Mucosa of descending colon (tissue), 3 donors: ENCODE results near the gene ST6GAL2. TPM values are rescaled to one million over a fixed set of nuclear protein-coding genes. Genes with fewer than 3 reads are reported as not detected.

Experiments used
- ATAC-seq: fragments of 200-7000 bp; cut with Tn5 transposase; one replicate; pipeline ENCODE4 v1.9.1; 2020; ENCODE audit warnings: mild to moderate bottlenecking, moderate library complexity
- DNase-seq, 3 donors: peaks; one replicate each; pipeline ENCODE4 v3.0.0-alpha.2; 2020
- H3K36me3 ChIP-seq: fragments of 200-600 bp; one replicate; pipeline ENCODE4 v1.8.0; 2021; ENCODE audit warnings: low read depth, mild to moderate bottlenecking
- H3K4me1 ChIP-seq: fragments of 200-600 bp; one replicate; pipeline ENCODE4 v1.8.0; 2021; ENCODE audit warnings: low read depth, mild to moderate bottlenecking
- H3K4me3 ChIP-seq: fragments of 200-600 bp; one replicate; pipeline ENCODE4 v1.8.0; 2021; ENCODE audit warnings: mild to moderate bottlenecking
- H3K9me3 ChIP-seq: fragments of 200-600 bp; one replicate; pipeline ENCODE4 v1.8.0; 2021; ENCODE audit warnings: mild to moderate bottlenecking
- CTCF ChIP-seq: fragments of 200-600 bp; IDR thresholded peaks from one replicate; pipeline ENCODE4 v1.8.0; 2022; ENCODE audit warnings: antibody characterized with exemption, mild to moderate bottlenecking
- intact Hi-C, 2 donors: fragments of 100-400 bp; cut with DNase I in 1 of 2; cut with micrococcal nuclease in 1 of 2; formaldehyde crosslinking; loops; one replicate each; pipeline versions ENCODE4 v1.11.0 to v1.11.1; 2022; cut with DNase I, micrococcal nuclease
- total RNA-seq, 3 donors: library from RNA; stranded (reverse); fragmentation: NEBNext Ultra II Directional in 2 of 3; extraction: Animal tissue kit (Norgen Biotek cat#: 25700) in 2 of 3; gene quantifications; one replicate each; pipeline versions ENCODE4 v1.2.1 to v1.2.4, GENCODE V29; 2021 to 2023
- donor health status: DM: no; HTN: no; CAD: no; lungs with moderate emphysema.
- donor health status: DM: no; HTN: no; CAD: no.
- donor health status: DM: no; HTN: yes; CAD: no.

Gene ST6GAL2
- total RNA-seq, 3 donors from 2014 or later = 0.20 to 3.2 (median 1.2) TPM

DNA sequence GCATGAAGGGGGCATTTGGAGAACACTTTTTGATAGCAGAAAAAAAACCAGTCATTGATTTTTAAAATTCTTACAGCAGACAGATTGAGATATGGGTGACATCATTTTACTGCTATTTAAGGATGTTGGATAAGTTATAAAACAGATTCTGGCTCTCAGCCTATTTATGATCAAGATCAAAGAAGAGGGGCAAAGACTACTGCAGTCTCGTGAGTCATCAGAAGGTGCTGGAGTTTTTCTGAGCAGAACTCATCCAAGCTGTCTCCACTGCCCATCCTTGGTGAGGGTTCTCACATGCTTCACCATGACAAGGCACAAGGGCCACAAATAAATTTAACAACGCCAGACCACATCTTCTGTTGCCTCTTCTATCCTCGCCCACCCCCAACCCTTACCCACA lies 58.8 kb downstream of the ST6GAL2 start:
- no peak overlapping the region for H3K4me3 ChIP-seq
- no peak for DNase-seq
- H3K9me3 ChIP-seq = no peaks in the 10 kb centered on the region
- no peaks in the 10 kb centered on the region for H3K4me1 ChIP-seq
- no peak for ATAC-seq
- H3K36me3 ChIP-seq = no peaks in the 10 kb centered on the region
- no peak for TF ChIP-seq CTCF
- intact Hi-C loops = no loop called here

GRCh38 chr2:106825161-106825560 lies 60.8 kb downstream of the ST6GAL2 start:
- DNase-seq = no peak
- no peaks in the 10 kb centered on the region for H3K9me3 ChIP-seq
- H3K4me3 ChIP-seq = no peak overlapping the region
- H3K4me1 ChIP-seq = no peaks in the 10 kb centered on the region
- TF ChIP-seq CTCF = no peak
- ATAC-seq = no peak
- H3K36me3 ChIP-seq = no peaks in the 10 kb centered on the region
- intact Hi-C loops = no loop called here

DNA sequence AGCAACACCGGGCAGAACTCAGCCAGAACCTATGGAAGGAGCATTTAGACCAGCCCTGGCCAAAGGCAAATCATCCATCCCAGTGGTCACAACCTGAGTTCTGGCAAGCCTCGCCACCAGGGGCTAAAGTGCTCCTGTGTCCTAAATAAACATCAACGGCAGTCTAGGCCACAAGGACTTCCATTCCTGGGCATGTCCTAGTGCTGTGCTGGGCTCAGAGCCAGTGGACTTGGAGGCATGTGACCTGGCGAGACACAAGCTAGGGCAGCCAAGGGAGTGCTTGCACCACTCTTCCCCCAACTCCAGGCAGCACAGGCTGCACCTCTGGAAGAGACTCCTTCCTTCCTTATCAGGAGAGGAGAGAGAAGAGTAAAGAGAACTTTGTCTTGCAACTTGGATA lies 69.0 kb downstream of the ST6GAL2 start:
- DNase-seq = no peak
- ATAC-seq = no peak
- no peak for TF ChIP-seq CTCF
- intact Hi-C loops = no loop called here
- Histone ChIP-seq H3K4me1 (no peaks in the 10 kb centered on the region), H3K4me3 (no peak overlapping the region), H3K36me3 (no peaks in the 10 kb centered on the region), H3K9me3 (no peaks in the 10 kb centered on the region)

GRCh38 chr2:106812841-106813240 lies 73.1 kb downstream of the ST6GAL2 start:
- intact Hi-C loops = no loop called here
- H3K36me3 ChIP-seq = no peaks in the 10 kb centered on the region
- H3K4me3 ChIP-seq = no peak overlapping the region
- DNase-seq (no peak), ATAC-seq (no peak)
- H3K9me3 ChIP-seq = no peaks in the 10 kb centered on the region
- no peaks in the 10 kb centered on the region for H3K4me1 ChIP-seq
- TF ChIP-seq CTCF = no peak

DNA sequence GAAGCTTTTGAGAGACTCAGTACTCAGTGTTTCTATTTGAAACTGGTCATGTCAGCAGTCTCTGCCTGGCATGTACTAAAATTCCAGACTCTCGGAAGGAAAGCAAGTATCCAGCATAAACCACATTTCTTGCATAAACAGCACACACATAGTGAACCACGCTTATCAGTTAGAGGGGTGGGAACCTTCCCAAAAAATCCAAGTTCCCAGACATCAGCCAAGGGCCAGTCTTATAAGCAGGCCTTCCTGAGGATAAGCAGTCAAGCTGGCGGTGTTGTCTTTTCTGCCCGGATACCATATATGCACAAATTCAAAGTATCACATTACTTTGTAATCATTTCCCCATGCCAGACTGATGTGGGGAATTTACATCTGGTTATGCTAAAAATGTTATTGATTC lies 73.6 kb downstream of the ST6GAL2 start:
- Histone ChIP-seq H3K4me1 (no peaks in the 10 kb centered on the region), H3K9me3 (no peaks in the 10 kb centered on the region), H3K4me3 (no peak overlapping the region), H3K36me3 (no peaks in the 10 kb centered on the region)
- no peak for DNase-seq
- no peak for ATAC-seq
- no peak for TF ChIP-seq CTCF
- intact Hi-C loops = no loop called here

DNA sequence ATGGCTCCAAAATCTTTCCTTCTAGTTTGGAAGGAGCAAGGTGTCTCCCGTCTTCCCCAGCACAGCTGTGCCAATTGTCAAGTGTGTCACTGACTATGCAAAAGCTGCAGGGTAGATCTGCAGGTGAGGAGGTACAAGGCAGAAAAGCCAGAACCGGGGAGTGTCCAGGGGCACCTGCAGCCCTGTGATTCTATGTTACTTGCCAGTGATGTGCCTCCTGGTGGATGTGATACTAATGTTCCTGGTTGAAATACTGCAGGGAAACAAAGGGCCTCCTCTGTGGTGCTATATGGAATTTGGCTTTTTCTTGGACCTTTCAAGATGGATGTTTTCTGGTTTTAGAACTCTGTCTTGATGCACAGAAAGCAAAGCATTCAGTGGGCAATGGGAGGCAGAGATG lies 80.3 kb downstream of the ST6GAL2 start:
- TF ChIP-seq CTCF = no peak
- H3K9me3 ChIP-seq = no peaks in the 10 kb centered on the region
- ATAC-seq = no peak
- DNase-seq = no peak
- H3K4me3 ChIP-seq = no peak overlapping the region
- no peaks in the 10 kb centered on the region for H3K4me1 ChIP-seq
- H3K36me3 ChIP-seq = no peaks in the 10 kb centered on the region
- intact Hi-C loops = no loop called here
